ENCODE results near the gene SEC23IP. TPM values are rescaled to one million over a fixed set of nuclear protein-coding genes. Genes with fewer than 3 reads are reported as not detected.

Gene SEC23IP
- total RNA-seq, 2 donors from 2014 or later, result 14.5 to 16.4 TPM

GRCh38 chr10:119969609-119970008 is 77.1 kb downstream of the SEC23IP start:
- TF ChIP-seq CTCF (IDR thresholded peaks at IDR 0.05), result no peak
- DNase-seq (ENCODE audit: low spot score), result no peak
- H3K36me3 ChIP-seq, result no peaks in the 10 kb centered on the region
- no peak overlapping the region for H3K4me3 ChIP-seq
- H3K9me3 ChIP-seq, result peaks cover 0 to 9% of the 10 kb centered on the region in 2 donors
- no peak overlapping the region for H3K27ac ChIP-seq
- no peaks in the 10 kb centered on the region for H3K4me1 ChIP-seq
- no peaks in the 10 kb centered on the region for H3K27me3 ChIP-seq

- H3K4me1 ChIP-seq, result no peaks in the 10 kb centered on the region
- H3K27me3 ChIP-seq, result no peaks in the 10 kb centered on the region
- peaks cover 0 to 9% of the 10 kb centered on the region in 2 donors for H3K9me3 ChIP-seq
- no peak for TF ChIP-seq CTCF (IDR thresholded peaks at IDR 0.05)
- no peak overlapping the region for H3K4me3 ChIP-seq
- H3K27ac ChIP-seq, result no peak overlapping the region
- DNase-seq (ENCODE audit: low spot score), result no peak
- H3K36me3 ChIP-seq, result no peaks in the 10 kb centered on the region
Observed at GRCh38 chr10:119970107-119970506, 77.6 kb downstream of the SEC23IP start.

- no peak for DNase-seq (ENCODE audit: low spot score)
- Histone ChIP-seq H3K27ac (no peak overlapping the region), H3K4me1 (no peaks in the 10 kb centered on the region), H3K4me3 (no peak overlapping the region), H3K9me3 (peaks cover 0 to 9% of the 10 kb centered on the region in 2 donors), H3K27me3 (no peaks in the 10 kb centered on the region), H3K36me3 (no peaks in the 10 kb centered on the region)
- TF ChIP-seq CTCF (IDR thresholded peaks at IDR 0.05), result no peak
Observed at GRCh38 chr10:119970963-119971362, 78.4 kb downstream of the SEC23IP start.

GRCh38 chr10:119973281-119973680 is 80.8 kb downstream of the SEC23IP start:
- Histone ChIP-seq H3K27me3 (no peaks in the 10 kb centered on the region), H3K36me3 (no peaks in the 10 kb centered on the region), H3K4me3 (no peak overlapping the region), H3K9me3 (no peaks in the 10 kb centered on the region), H3K4me1 (no peaks in the 10 kb centered on the region), H3K27ac (no peak overlapping the region)
- no peak for DNase-seq (ENCODE audit: low spot score)
- TF ChIP-seq CTCF (IDR thresholded peaks at IDR 0.05), result no peak

GRCh38 chr10:119976421-119976820 is 83.9 kb downstream of the SEC23IP start:
- no peak for TF ChIP-seq CTCF (IDR thresholded peaks at IDR 0.05)
- H3K4me1 ChIP-seq, result no peaks in the 10 kb centered on the region
- H3K9me3 ChIP-seq, result no peaks in the 10 kb centered on the region
- H3K4me3 ChIP-seq, result no peak overlapping the region
- DNase-seq (ENCODE audit: low spot score), result no peak
- no peaks in the 10 kb centered on the region for H3K36me3 ChIP-seq
- H3K27me3 ChIP-seq, result no peaks in the 10 kb centered on the region
- H3K27ac ChIP-seq, result no peak overlapping the region

- Histone ChIP-seq H3K27ac (no peak overlapping the region), H3K4me1 (no peaks in the 10 kb centered on the region), H3K36me3 (no peaks in the 10 kb centered on the region), H3K4me3 (no peak overlapping the region), H3K27me3 (no peaks in the 10 kb centered on the region), H3K9me3 (peaks cover 0 to 9% of the 10 kb centered on the region in 2 donors)
- DNase-seq (ENCODE audit: low spot score), result no peak
- TF ChIP-seq CTCF (IDR thresholded peaks at IDR 0.05), result no peak
Observed at GRCh38 chr10:119980956-119981750, 88.6 kb downstream of the SEC23IP start.

All from right atrium auricular region (tissue), 2 donors.